TTC549 (cell line): Measurements from ENCODE around the gene SAMD10.
"Not testable (repeated sequence)": the region's sequence is repeated elsewhere in the genome, so short reads cannot be mapped to it uniquely, and the experiment has no call there.

Experiments
- FAIRE-seq: peaks from 2 replicates; lab custom pipeline; 2012; peaks lifted over from hg19 to GRCh38; lab: Jason Lieb, UNC

SAMD10 gene

DNA sequence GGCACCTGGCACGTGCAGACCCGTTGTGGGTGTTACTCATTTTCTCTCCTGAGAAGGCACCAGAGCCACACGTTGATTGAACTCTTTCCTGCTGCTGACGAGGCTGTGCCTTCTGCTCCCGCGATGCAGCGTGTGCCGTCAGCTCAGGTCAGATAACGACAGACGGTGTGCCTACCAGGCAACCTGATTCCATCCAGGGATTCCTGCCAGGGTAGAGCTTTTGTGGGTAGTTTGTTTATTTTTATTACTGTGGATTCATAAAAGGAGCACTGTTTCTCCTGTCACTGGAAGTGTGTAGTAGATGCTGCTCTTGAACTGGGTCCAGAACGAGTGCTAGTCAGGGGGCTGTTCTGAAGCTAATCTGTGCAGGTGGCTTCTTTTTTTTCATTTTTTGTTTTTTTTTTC is 22.2 kb upstream of the SAMD10 start:
- no peak for FAIRE-seq

DNA sequence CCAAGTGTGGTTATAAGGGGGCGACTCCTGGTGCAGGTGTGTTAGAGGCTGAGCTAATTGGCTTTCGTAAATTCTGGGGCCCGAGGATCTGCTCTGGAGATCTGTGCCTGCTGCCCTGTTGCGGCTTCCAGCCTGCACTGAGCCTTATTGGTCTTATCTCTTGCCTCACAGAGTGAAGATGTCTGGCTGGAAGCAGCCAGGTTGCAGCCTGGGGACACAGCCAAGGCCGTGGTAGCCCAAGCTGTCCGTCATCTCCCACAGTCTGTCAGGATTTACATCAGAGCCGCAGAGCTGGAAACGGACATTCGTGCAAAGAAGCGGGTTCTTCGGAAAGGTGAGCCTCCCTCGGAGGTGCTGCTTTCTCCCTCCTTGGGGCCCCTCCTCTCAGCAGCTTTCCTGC is 21.5 kb upstream of the SAMD10 start:
- FAIRE-seq, result no peak

DNA sequence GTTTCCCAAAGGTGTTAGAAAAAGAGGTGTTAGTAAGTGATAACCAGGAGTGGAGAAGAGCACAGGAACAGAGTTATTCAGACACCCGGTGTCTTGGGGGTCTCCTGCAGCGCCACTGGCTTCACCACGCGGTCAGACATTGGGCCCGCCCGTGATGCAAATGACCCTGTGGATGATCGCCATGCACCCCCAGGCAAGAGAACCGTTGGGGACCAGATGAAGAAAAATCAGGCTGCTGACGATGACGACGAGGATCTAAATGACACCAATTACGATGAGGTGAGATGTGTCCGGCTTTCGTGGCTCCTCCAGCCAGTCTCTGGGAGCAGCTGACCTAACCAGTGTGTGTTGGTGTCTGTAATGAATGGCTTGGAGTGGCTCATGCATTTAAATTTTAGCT is 3.5 kb upstream of the SAMD10 start:
- no peak for FAIRE-seq

DNA sequence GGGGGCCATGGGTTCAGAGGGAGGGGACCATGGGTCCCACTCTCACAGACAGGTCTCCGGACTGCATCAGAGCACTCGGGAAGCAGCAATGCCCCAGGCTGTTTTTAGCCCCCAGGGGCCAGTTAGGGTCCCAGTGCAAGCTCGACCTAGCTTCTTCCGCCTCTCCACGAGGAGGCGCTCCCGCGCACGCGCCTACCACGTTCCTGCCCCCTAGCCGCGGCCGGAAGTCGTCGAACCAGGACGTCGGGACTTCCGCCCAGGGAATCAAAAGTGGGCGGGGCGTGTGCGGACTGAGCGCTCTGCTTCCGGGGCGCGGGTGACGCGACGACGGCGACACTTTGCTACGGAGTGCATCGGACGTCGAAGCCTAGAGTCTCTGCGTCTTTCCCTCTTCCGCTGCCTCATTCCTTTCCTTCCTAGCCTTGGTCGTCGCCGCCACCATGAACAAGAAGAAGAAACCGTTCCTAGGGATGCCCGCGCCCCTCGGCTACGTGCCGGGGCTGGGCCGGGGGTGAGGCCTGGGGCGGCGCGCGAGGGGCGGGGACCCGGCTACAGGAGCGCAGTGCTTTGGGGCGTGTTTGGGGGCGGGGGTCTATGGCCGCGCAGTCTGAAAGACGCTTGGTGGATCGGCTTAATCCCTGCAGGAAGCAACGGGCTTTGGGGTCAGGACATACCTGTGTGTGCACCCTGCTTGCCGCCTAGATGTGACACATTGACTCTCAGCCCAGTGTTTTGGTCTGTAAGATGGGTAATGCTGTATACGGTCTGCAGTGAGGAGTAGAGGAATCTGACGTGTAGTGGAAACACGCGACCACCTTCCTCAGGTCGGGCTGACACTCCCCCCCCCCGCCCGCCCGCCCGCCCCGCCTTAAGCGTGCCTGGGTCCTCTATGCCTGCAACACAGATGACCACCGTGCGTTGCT is 1.6 kb upstream of the SAMD10 start, which contains the start of gene PRPF6:
PRPF6 (plus strand) TSS at position 327 of the 923 bp plus-strand sequence; CDS start at position 441, 114 bp downstream.
- FAIRE-seq, result no peak

DNA sequence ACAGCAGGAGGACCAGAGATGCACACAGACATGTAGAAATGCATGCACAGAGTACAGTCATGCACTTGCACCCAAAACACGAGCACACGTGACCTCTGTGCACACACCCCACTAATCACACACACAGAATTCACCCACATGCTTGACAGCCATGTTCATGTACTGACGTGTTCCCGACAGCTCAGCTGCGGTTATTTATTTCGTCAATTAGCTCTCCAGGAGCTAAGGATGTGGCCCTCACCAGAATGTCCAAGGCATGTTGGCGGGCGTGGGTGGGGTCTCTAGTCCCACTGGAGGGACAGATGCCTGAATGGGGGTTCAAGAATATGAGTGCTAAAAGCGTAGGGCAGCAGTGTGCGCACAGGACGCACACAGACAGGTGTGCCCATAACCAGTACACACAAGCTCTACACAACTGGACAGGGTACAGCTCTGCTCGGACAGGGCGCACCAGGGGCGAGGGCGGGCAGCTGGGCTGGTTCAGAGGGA is 919 bp upstream of the SAMD10 start:
- no peak for FAIRE-seq

DNA sequence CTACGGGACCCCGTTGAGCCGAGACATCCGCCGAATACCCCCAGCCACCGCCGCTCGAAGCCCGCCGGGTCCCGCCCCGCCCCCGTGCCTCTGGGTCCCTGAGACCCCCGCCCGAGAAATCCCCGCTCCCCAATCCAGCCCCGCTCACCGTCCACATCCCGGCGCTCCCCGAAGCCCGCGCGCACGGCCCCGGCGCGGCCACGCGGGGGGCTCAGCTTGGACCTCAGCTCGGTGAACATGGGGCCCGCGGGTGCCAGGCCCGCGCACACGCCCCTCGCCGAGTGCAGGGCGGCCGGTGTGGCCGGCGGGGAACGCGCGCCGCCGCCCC is 249 bp downstream of the SAMD10 start:
- no peak for FAIRE-seq

DNA sequence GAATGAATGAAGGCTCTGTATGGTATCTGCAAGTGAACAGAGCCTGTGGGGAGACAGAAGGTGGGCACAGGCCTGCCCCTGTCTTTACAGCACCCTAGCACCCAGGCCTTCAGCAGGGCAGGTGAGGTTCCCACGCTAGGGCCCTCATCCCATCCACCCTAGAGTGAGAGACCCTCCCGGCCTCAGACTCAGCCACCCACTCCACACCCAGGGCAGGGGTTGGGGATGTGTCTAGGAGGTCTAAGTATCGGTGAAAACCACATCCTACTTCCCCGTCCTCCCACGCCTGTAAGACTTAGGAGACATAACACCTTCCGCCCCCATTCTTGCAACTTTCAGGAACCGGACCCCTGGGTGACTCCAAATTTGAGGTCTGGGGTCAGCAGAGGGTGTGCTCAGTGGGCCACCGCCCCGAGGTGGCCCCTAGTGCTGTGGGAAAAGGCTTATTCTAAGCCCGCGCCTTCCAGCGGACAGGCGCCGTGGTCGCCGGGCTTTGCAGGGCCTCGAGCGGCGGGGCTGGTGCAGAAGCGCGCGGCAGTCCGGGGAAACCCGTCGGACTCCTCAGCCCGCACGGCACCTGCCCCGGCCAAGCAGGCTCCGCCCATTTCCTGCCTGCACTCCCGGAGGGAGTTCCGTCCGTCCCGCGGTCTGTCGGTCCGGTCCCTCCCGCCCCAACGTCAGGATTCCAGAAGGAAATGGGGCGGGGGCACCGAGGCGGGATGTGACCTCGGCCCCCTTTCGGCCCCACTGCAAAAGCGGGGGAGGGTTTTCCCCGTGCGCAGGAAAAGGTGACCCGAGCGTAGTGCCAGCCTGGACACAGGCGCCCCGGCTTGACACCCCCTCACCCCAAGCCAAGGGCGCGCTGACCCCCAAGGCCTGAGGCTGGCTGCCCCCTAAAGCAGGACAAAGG is 868 bp downstream of the SAMD10 start:
- no peak for FAIRE-seq

DNA sequence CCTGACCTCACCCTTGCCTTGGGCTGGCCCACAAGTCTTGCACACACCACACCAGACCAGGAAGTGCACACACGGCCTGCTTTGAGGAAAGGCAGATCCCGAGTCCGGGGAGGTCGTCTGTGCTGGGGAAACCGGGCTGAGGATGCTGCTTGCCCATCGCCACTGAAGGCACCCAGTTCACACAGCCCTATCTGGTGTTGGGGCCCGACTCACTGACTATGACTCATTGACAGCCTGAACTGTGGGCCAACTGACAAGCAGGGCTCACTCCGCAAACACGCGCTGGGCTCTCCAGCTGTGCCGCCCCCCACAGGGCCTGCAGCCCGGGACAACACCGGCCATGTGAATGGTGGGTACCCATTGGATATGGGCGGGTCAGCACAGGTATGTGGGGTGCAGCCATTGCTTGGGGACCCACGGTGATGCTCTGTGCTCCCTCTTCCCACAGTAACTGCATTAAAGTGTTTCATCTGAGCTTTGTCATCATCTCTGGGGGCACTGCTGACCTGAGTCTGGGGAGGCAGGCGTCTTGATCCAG is 1.6 kb downstream of the SAMD10 start:
- FAIRE-seq, result no peak

DNA sequence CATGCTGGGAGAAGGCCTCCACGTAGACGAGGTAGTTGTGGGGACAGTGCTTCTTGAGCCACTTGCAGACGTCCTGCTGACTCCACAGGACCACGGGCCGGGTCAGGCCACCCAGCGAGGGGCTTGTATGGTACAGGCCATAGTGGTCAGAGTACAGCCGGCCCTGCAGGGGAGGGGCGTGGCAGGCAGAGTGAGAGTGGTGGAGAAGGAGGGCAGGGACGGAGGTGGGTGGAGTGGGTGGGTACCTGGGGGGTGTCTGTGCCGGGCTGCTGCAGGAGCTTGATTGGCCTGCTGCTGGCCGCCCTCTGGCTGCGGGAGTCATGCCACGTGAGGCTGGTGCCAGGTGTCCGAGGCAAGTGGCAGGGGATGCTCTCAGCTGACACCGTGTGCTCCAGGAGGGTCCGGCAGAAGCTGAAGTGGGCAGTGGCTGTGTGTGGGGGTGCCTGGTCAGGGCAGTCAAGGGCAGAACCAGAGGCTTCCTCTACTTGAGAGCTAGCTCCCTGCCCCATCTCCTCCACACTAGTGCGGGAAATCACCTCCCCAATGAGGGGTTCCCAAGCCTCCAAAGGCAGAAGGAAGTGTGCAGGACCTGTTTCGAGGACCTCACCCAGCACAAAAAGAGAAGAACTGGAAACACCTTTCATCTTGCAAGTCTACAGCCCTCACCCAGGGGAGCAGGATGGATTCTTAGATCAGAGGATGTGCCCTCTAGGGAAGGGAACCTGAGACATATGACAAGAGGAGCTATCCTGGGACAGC is 2.3 kb downstream of the SAMD10 start:
- FAIRE-seq, result no peak

DNA sequence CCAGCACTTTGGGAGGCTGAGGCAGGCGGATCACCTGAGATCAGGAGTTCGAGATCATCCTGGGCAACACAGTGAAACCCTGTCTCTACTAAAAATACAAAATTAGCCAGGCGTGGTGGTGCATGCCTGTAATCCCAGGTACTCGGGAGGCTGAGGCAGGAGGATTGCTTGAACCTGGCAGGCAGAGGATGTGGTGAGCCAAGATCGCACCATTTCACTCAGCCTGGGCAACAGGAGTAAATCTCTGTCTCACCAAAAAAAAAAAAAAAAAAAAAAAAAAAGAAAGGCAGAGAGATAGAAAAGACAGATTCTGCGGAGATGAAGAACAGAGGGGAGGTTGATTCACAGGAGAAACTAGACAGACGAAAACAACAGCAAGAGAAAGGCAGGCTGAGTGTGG is 2.9 kb downstream of the SAMD10 start:
- FAIRE-seq, result not testable (repeated sequence)

DNA sequence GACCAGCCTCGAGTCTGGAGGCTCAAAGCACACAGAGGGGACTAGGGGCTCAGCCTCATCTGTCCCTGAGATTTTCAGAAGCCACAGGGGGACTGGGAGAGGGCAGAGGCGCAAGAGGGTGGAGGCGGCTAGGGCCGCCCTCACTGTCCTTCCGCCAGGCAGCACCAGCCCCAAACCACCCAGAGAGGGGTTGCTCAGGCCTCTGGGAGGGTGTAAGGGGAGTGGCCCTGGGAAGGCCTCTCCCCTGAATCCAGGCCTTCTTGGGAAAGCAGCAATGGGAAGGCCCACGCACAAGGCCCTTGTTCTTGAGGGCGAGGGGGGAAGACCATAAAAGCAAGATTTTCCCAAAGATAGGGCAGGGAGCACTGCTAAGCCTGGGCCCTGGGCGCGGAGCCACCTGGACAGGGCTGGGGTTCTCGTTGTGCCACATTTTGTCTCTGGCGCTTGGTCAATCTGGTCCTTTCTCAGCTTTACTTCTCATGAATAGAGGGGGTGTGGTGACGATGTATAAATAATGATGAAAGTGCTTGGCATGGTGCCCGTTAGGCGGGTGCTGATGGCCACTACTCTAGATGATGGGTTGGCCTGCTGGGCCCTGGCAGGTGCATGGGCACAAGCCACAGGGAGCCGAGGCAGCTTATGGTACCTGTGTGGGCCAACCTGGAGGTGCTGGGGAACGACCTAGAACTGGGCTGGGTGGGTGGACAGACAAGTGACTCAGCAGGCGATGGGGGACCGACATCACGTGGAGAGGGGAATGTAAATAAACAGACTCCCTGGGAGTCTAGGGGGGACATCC is 4.8 kb downstream of the SAMD10 start:
- no peak for FAIRE-seq

DNA sequence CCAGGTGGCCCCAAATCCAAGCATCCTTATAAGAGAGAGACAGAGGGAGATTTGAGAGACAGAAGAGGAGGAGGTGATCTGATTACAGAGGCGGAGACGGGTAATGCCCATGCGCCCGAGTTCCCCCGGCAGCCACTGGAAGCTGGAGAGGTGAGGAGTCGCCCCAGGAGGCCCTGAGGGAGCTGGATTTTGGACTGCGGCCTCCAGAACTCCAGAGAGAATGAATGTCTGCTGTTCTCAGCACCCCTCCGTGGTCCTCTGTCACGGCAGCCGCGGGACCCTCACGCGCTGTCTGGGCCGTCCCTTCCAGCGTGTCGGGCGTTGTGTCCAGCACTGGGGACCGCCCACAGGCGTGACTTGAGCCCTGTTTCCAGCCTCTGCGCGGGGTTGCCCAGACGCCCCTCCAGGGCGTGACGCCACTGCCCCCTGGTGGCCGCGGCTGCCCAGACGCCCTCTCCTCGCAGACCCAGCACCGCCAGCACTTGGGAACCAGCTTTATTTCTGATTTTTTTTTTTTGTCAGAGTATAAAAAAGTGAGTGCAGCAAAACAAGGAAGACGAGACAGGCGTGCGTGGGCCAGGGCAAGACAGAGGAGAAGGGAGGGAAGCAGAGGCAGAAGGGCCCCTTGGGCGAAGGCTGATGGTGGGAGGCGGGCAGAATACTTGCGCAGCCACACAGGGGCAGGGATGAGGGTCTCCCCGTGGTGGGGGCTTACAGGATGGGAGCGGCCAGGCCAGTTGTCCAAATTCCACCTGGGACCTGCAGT is 5.6 kb downstream of the SAMD10 start:
- FAIRE-seq, result no peak

DNA sequence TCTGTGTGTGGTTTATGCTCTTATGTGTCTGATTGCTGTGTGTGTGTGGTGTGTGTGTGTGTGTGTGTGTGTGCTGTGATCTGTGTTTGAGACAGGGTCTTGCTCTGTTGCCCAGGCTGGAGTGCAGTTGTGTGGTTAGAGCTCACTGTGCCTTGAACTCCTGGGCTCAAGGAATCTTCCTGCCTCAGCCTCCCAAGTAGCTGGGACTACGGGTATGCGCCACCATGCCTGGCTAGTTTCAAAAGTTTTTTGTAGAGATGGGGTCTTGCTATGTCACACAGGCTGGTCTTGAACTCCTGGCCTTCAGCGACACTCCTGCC is 6.3 kb downstream of the SAMD10 start:
- FAIRE-seq, result no peak

DNA sequence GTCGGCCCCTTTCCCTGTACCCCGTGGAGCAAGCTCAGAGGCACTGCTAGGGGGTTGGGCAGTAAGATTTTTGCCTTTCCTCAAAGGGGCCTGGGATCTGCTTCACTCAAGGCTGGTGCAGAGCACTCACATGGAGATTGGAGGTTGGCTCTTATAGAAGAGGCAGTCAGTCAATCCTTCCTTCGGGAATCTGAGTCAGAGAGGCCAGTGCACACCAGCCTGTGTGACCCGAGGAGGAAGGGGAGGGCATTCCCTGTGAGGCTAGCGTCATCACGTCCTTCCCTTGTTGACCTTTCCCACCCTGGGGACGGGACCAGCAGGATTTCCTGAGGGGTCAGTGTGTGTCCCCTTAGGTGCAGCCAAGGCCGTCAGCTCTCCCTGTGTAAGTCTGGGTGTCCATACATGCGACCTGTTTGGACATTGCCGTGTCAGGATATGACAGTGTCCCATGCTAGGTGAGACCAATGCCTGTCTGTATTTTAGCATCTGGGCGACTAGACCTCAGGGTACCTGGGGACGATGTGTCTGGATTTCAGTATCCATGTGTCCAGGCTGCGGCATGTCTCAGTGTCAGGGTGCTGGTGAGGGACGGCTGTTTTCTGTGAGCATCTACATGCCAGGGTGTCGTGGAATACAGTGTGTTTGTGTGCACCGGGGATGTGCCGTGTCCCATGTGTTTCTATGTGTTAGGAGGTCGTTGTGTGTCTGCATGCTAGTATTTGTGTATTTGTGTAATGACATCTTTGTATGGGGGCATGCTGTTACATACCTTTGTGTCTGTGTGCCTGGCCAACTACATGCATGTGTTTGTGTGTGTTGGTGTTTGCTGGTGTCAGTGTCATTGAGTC is 6.9 kb downstream of the SAMD10 start:
- FAIRE-seq, result no peak

DNA sequence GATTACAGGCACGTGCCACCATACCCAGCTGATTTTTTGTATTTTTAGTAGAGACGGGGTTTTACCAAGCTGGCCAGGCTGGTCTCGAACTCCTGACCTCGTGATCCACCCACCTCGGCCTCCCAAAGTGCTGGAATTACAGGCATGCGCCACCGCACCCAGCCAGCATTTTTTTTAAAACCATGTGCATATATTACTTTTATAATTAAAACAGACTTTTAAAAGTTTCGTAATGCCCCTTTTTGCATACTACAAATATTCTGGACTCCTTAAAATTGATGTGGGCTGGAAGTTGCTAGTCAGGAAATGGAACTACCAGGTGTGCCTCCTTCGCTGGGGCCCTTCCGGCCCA is 7.5 kb downstream of the SAMD10 start:
- FAIRE-seq, result not testable (repeated sequence)

DNA sequence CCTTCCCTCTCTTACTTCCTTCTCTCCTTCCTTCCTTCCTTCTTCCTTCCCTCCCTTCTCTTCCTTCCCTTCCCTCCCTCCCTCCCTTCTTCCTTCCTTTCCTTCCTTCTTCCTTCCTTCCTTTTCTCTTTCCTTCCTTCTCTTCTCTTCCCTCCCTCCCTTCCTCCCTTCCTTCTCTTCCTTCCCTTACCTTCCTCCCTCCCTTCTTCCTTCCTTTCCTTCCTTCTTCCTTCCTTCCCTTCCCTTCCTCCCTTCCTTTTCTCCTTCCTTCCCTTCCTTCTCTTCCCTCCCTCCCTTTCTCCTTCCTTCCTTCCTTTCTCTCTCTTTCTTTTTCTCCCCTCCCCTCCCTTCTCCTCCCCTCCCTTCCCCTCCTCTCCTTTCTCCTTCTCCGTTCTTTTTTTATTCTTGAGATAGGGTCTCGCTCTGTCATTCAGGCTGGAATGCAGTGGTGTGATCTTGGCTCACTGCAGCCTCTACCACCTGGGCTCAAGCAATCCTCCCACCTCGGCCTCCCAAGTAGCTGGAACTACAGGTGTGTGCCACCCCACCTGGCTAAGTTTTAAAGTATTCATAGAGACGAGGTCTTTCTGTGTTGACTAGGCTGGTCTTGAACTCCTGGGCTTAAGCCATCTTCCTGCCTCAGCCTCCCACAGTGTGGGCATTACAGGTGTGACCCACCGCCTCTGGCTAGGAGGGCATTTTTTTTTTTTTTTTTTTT is 8.6 kb downstream of the SAMD10 start:
- no peak for FAIRE-seq

DNA sequence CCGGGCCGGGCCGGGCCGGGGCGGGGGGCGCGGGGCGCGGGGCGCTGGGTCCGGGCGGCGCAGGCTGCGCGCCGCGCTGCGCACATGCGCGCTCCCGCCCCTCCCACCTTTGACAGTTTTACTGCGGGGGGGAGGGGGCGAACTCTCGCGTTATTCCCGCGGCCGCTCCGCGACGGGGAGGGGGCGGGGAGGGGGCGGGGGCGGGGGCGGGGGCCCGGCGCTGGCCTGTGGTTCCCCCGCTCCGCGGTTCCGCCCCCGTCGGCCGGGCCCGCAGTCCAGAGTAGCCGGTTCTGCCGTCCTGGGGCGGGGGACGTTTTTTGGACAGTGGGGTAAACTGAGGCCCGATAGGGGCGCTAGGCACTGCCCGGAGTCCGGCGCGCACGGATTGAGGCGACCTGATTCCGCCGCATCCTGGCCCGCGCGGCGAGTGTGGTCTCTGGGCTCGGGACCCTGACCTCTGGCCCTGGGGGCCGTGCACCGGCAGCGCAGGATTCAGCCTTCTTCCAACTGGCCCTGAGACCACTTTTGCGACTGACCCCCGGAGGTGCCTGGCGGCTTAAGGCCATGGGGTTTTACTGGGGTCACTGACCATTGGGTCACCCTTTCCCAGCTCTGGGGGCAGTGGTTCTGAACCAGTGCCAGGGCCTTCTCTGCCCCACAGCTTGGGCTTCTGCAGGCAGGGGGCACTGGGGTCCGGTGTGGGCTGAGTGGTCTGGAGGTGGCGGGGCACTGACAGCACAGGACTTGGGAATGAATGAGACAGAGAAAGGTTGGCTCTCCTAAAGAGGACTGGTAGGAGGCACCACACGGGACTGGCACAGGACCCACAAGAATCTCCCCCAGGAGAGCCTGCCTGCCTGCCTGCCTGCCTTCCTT is 9.4 kb downstream of the SAMD10 start, which contains the start of gene ZNF512B:
ZNF512B (minus strand) TSS at position 93 of the 876 bp plus-strand sequence. CDS start 1,980 bp downstream, outside the sequence.
- no peak for FAIRE-seq
